GM12878 (cell line): ENCODE data around the gene DNAI7.

Experiments used
- CTCF ChIP-seq, 3 experiments: IDR thresholded peaks in 2 of 3; conservative IDR thresholded peaks in 1 of 3; 2 replicates each; pipeline ENCODE4 v1.5.1; 2011; ENCODE audit warnings: low read depth in 3 of 3, low read length in 3 of 3, mild to moderate bottlenecking in 3 of 3, control low read depth in 2 of 3, moderate library complexity in 2 of 3, inconsistent platforms in 1 of 3, mixed read lengths in 1 of 3; ENCODE audit not compliant: control insufficient read depth in 2 of 3, insufficient read depth in 1 of 3; ENCODE audit errors: extremely low read depth in 1 of 3
- FOXM1 ChIP-seq: IDR thresholded peaks from 2 replicates; pipeline ENCODE4 v1.6.1; 2012; ENCODE audit warnings: low read depth, mild to moderate bottlenecking, inconsistent platforms, low read length, moderate library complexity
- JUND ChIP-seq: IDR thresholded peaks from 2 replicates; pipeline ENCODE4 v1.6.1; 2012; ENCODE audit warnings: low read depth, mild to moderate bottlenecking, low read length, improper control_type of control experiment, moderate library complexity
- KDM1A ChIP-seq: fragments of 200-600 bp; sonication (generic); IDR thresholded peaks from 2 replicates; pipeline ENCODE4 v1.6.1; 2016; ENCODE audit warnings: borderline replicate concordance
- RAD51 ChIP-seq: fragments of 450-650 bp; IDR thresholded peaks from 2 replicates; pipeline ENCODE4 v1.6.1; 2016; ENCODE audit warnings: moderate library complexity, mild to moderate bottlenecking, inconsistent platforms
- SRF ChIP-seq, 2 experiments: IDR thresholded peaks; 2 replicates each; pipeline ENCODE4 v1.6.1; 2011; ENCODE audit warnings: low read depth in 2 of 2, low read length in 2 of 2, mild to moderate bottlenecking in 1 of 2, moderate library complexity in 1 of 2
- USF2 ChIP-seq: IDR thresholded peaks from 2 replicates; pipeline ENCODE4 v1.6.1; 2011; ENCODE audit warnings: low read depth, low read length, improper control_type of control experiment, borderline replicate concordance

- no peak for TF ChIP-seq SRF (IDR thresholded peaks at IDR 0.05; ENCODE audit: low read depth in 2 of 2, low read length in 2 of 2)
- TF ChIP-seq KDM1A = no peak
- TF ChIP-seq JUND = no peak
- no peak for TF ChIP-seq CTCF (IDR thresholded peaks at IDR 0.05 in 2 of 3, conservative IDR thresholded peaks at IDR 0.05 in 1 of 3; ENCODE audit: control insufficient read depth in 2 of 3, extremely low read depth in 1 of 3, insufficient read depth in 1 of 3, low read depth in 3 of 3, low read length in 3 of 3)
- no peak for TF ChIP-seq FOXM1
- TF ChIP-seq USF2 = no peak
- no peak for TF ChIP-seq RAD51
Measured at GRCh38 chr12:25207846-25208245, 12.9 kb upstream of the DNAI7 start.
